IPS DF 6.9 (cell line): ENCODE results near the gene CRYBG3.

Experiments
- DNase-seq: peaks from one replicate; pipeline ENCODE4 v3.0.0-alpha.2; 2013; ENCODE audit warnings: low read depth, low spot score
- H3K27ac ChIP-seq: one replicate; pipeline ENCODE4 v1.5.1; 2013; ENCODE audit warnings: low read length, control low read depth
- H3K27me3 ChIP-seq: 2 replicates; pipeline ENCODE4 v1.6.1; 2013; ENCODE audit warnings: mild to moderate bottlenecking, low read length; ENCODE audit not compliant: control insufficient read depth, insufficient read depth
- H3K36me3 ChIP-seq: 2 replicates; pipeline ENCODE4 v1.6.1; 2013; ENCODE audit warnings: low read length; ENCODE audit not compliant: control insufficient read depth, insufficient read depth
- H3K4me1 ChIP-seq: 2 replicates; pipeline ENCODE4 v1.6.1; 2013; ENCODE audit warnings: low read length; ENCODE audit not compliant: control insufficient read depth, insufficient read depth
- H3K4me3 ChIP-seq: 2 replicates; pipeline ENCODE4 v1.5.1; 2013; ENCODE audit warnings: mild to moderate bottlenecking, low read length
- H3K9me3 ChIP-seq: 2 replicates; pipeline ENCODE4 v1.6.1; 2013; ENCODE audit warnings: low read length, inconsistent platforms; ENCODE audit not compliant: control insufficient read depth, insufficient read depth
- WGBS: extraction: QIAGEN DNeasy Blood & Tissue Kit; methylation state at CpG from one replicate; pipeline ENCODE4 v1.1.7; 2013; ENCODE audit warnings: mixed read lengths, missing lambda C conversion rate; ENCODE audit not compliant: insufficient read length, insufficient coverage; 5-methylcytosine and 5-hydroxymethylcytosine counted together

CRYBG3 gene

DNA sequence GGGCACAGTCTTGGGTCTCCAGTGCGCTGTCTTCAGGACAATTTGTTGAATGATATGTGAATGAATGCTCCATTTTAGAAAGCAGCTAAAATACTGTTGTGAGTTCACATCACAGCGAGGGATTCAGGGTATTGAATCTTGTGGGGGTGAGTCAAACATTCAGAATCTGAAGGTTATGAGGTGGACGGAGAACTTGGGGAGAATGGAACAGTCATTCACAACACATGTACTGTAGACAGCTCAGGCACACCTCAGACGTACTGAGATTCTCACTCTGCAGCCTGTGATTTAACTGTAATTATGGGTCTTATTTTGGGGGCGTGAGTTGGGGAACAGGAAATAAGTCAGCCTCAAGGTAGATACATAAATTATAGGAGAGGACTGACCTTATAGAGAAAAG lies 13.9 kb downstream of the CRYBG3 start:
- H3K4me1 ChIP-seq: no peaks in the 10 kb centered on the region
- no peaks in the 10 kb centered on the region for H3K27me3 ChIP-seq
- no CpG with 5 or more reads among the region's 5 CpGs for WGBS
- no peak for DNase-seq
- H3K4me3 ChIP-seq: no peak overlapping the region
- no peak overlapping the region for H3K27ac ChIP-seq
- H3K36me3 ChIP-seq: no peaks in the 10 kb centered on the region
- no peaks in the 10 kb centered on the region for H3K9me3 ChIP-seq

DNA sequence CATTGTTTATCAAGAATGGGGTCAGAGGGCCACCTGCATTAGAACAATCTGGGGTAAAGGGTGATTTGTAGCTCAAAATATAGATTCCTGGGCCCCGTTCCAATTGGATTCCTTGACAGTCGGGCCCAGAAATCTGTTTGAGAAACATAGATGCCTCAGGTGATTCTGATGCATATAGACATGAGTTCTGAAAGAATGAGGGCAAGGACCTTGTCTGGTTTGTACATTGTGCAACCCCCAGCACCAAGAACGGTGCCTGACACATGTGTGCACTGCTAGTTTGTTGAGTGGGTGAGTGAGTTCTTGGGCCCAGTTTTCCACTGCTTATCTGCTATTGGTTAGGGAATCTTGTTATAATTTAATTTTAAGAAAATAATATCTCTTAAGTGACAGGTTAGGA lies 16.6 kb downstream of the CRYBG3 start:
- no peaks in the 10 kb centered on the region for H3K9me3 ChIP-seq
- no peak for DNase-seq
- H3K4me3 ChIP-seq: no peak overlapping the region
- H3K27me3 ChIP-seq: no peaks in the 10 kb centered on the region
- no peaks in the 10 kb centered on the region for H3K36me3 ChIP-seq
- H3K27ac ChIP-seq: no peak overlapping the region
- no peaks in the 10 kb centered on the region for H3K4me1 ChIP-seq
- no CpG with 5 or more reads among the region's 3 CpGs for WGBS

- no CpG with 5 or more reads among the region's 2 CpGs for WGBS
- H3K9me3 ChIP-seq: no peaks in the 10 kb centered on the region
- no peak overlapping the region for H3K27ac ChIP-seq
- no peaks in the 10 kb centered on the region for H3K27me3 ChIP-seq
- H3K36me3 ChIP-seq: no peaks in the 10 kb centered on the region
- DNase-seq: no peak
- no peak overlapping the region for H3K4me3 ChIP-seq
- H3K4me1 ChIP-seq: no peaks in the 10 kb centered on the region
Measured at GRCh38 chr3:97839944-97840343, 18.1 kb downstream of the CRYBG3 start.

DNA sequence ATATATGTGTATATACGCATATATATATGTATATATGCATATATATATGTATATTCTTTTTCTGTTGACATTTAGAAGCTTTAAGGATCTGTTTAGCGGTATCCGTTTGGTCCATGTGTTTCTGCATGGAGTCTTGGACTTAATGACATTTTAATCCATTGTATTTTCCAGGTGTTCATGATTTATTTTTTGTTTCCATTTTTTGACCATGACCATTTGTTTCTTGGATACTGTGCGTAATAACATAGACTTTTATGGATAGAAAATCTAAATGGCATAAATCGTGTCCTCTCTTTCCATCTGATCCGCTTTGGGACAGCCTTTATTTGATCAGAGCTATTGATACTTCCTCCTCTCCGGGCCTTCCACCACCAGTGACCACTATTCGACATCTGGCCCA lies 19.5 kb downstream of the CRYBG3 start:
- no peak overlapping the region for H3K27ac ChIP-seq
- no peak overlapping the region for H3K4me3 ChIP-seq
- H3K9me3 ChIP-seq: no peaks in the 10 kb centered on the region
- no peaks in the 10 kb centered on the region for H3K36me3 ChIP-seq
- WGBS: no CpG with 5 or more reads among the region's 8 CpGs
- DNase-seq: no peak
- no peaks in the 10 kb centered on the region for H3K4me1 ChIP-seq
- H3K27me3 ChIP-seq: no peaks in the 10 kb centered on the region

GRCh38 chr3:97841956-97842355 lies 20.1 kb downstream of the CRYBG3 start:
- WGBS: no CpG with 5 or more reads among the region's 3 CpGs
- no peaks in the 10 kb centered on the region for H3K27me3 ChIP-seq

DNA sequence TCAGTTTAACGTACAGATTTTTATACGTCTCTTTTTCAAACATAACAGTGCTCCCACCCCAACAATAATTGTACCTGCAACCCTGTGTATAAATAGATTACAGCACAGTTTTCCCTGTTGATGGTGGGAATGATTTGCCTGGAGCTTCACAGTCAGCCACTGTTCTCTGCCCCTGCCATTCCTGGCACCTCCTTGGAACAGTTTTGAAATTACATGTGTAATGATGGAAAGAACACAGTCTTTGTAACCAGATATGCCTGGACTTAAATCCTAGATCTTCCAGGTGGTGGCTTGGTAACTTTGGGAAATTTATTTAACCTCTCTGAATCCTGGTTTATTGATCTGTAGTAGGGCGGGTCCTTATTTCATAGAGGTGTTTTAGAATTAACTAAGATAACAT lies 27.0 kb downstream of the CRYBG3 start:
- WGBS: no CpG with 5 or more reads among the region's 3 CpGs
- no peak for DNase-seq
- no peak overlapping the region for H3K27ac ChIP-seq
- H3K4me3 ChIP-seq: no peak overlapping the region
- H3K27me3 ChIP-seq: no peaks in the 10 kb centered on the region
- H3K36me3 ChIP-seq: no peaks in the 10 kb centered on the region
- H3K9me3 ChIP-seq: no peaks in the 10 kb centered on the region
- H3K4me1 ChIP-seq: no peaks in the 10 kb centered on the region

More at GRCh38 chr3:97841956-97842355, 20.1 kb downstream of the CRYBG3 start:
- Histone ChIP-seq H3K4me1 (no peaks in the 10 kb centered on the region), H3K4me3 (no peak overlapping the region), H3K27ac (no peak overlapping the region), H3K36me3 (no peaks in the 10 kb centered on the region), H3K9me3 (no peaks in the 10 kb centered on the region)
- no peak for DNase-seq

DNA sequence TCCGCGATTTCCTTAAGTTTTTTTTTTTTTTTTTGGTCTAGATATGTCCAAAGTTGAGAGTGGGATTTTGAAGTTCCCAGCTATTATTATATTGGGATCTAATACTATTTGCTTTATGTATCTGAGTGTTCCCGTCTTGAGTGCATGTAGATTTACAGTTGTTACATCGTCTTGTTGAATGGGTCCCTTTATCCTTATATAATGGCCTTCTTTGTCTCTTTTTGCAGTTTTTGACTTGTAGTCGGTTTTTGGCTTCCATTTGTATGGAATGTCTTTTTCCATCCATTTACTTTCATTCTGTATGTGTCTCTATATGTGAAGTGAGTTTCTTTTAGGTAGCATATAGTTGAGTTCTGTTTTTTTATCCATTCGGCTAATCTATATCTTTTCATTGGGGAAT lies 35.6 kb downstream of the CRYBG3 start:
- WGBS: 100% methylated on average over 2 of the region's 6 CpGs
- DNase-seq: no peak
- H3K27ac ChIP-seq: no peak overlapping the region

GRCh38 chr3:97860364-97860763 lies 38.6 kb downstream of the CRYBG3 start:
- H3K4me3 ChIP-seq: no peak overlapping the region
- H3K4me1 ChIP-seq: no peaks in the 10 kb centered on the region
- no peak for DNase-seq
- H3K27ac ChIP-seq: no peak overlapping the region
- 100% methylated on average over 1 of the region's 2 CpGs for WGBS
- no peaks in the 10 kb centered on the region for H3K27me3 ChIP-seq
- no peaks in the 10 kb centered on the region for H3K36me3 ChIP-seq
- H3K9me3 ChIP-seq: no peaks in the 10 kb centered on the region

More for the DNA sequence above, 35.6 kb downstream of the CRYBG3 start:
- H3K36me3 ChIP-seq: no peaks in the 10 kb centered on the region
- H3K4me3 ChIP-seq: no peak overlapping the region
- no peaks in the 10 kb centered on the region for H3K4me1 ChIP-seq
- H3K9me3 ChIP-seq: no peaks in the 10 kb centered on the region
- H3K27me3 ChIP-seq: no peaks in the 10 kb centered on the region

- Histone ChIP-seq H3K27me3 (no peaks in the 10 kb centered on the region), H3K9me3 (no peaks in the 10 kb centered on the region), H3K36me3 (no peaks in the 10 kb centered on the region), H3K4me1 (no peaks in the 10 kb centered on the region), H3K4me3 (no peak overlapping the region), H3K27ac (no peak overlapping the region)
- DNase-seq: no peak
- WGBS: no CpG with 5 or more reads among the region's 1 CpG
Measured at GRCh38 chr3:97862582-97862981, 40.8 kb downstream of the CRYBG3 start.

- no peak overlapping the region for H3K27ac ChIP-seq
- H3K9me3 ChIP-seq: no peaks in the 10 kb centered on the region
- H3K36me3 ChIP-seq: no peaks in the 10 kb centered on the region
- H3K27me3 ChIP-seq: no peaks in the 10 kb centered on the region
- no CpG with 5 or more reads among the region's 1 CpG for WGBS
- no peaks in the 10 kb centered on the region for H3K4me1 ChIP-seq
- no peak overlapping the region for H3K4me3 ChIP-seq
- no peak for DNase-seq
Measured at GRCh38 chr3:97863031-97863430, 41.2 kb downstream of the CRYBG3 start.

GRCh38 chr3:97863775-97864174 lies 42.0 kb downstream of the CRYBG3 start:
- no peaks in the 10 kb centered on the region for H3K4me1 ChIP-seq
- no CpG with 5 or more reads among the region's 3 CpGs for WGBS
- no peak overlapping the region for H3K27ac ChIP-seq
- DNase-seq: no peak
- no peaks in the 10 kb centered on the region for H3K9me3 ChIP-seq
- no peak overlapping the region for H3K4me3 ChIP-seq
- no peaks in the 10 kb centered on the region for H3K36me3 ChIP-seq
- no peaks in the 10 kb centered on the region for H3K27me3 ChIP-seq
